Keratinocyte (primary cell): ENCODE measurements around the gene RNLS. TPM values are rescaled to one million over a fixed set of nuclear protein-coding genes. Genes with fewer than 3 reads are reported as not detected.

ENCODE experiments used
- DNase-seq: peaks from one replicate; pipeline ENCODE4 v3.0.0-alpha.2; 2011; ENCODE audit warnings: low read depth, missing footprints, low spot score
- FAIRE-seq: peaks from 2 replicates; lab custom pipeline; 2011; peaks lifted over from hg19 to GRCh38; lab: Jason Lieb, UNC
- H2AFZ ChIP-seq: 2 replicates; pipeline ENCODE4 v1.6.0; 2012; ENCODE audit warnings: low read length, control low read depth, inconsistent platforms; ENCODE audit not compliant: control insufficient read depth
- H3K27ac ChIP-seq: 2 replicates; pipeline ENCODE4 v1.5.1; 2011; ENCODE audit warnings: low read length; ENCODE audit not compliant: control insufficient read depth, insufficient read depth
- H3K27me3 ChIP-seq: 3 replicates; pipeline ENCODE4 v1.6.0; 2011; ENCODE audit warnings: low read length; ENCODE audit not compliant: control insufficient read depth, insufficient read depth; ENCODE audit errors: extremely low read depth
- H3K36me3 ChIP-seq, 2 experiments: 2 replicates in 1 of 2; 3 replicates in 1 of 2; pipeline ENCODE4 v1.5.1; 2011; ENCODE audit warnings: low read length in 2 of 2, mild to moderate bottlenecking in 1 of 2; ENCODE audit not compliant: control insufficient read depth in 2 of 2, insufficient read depth in 2 of 2; ENCODE audit errors: extremely low read depth in 1 of 2
- H3K4me1 ChIP-seq: 3 replicates; pipeline ENCODE4 v1.5.1; 2011; ENCODE audit warnings: low read length; ENCODE audit not compliant: control insufficient read depth, insufficient read depth; ENCODE audit errors: extremely low read depth
- H3K4me2 ChIP-seq: 3 replicates; pipeline ENCODE4 v1.6.0; 2011; ENCODE audit warnings: low read depth, low read length; ENCODE audit not compliant: control insufficient read depth, insufficient read depth; ENCODE audit errors: extremely low read depth
- H3K4me3 ChIP-seq, 3 experiments: fragments of 200-600 bp in 1 of 3; sonication (generic) in 1 of 3; 2 replicates in 2 of 3; 3 replicates in 1 of 3; pipeline ENCODE4 v1.5.1; 2011 to 2016; ENCODE audit warnings: low read length in 3 of 3, mild to moderate bottlenecking in 3 of 3, control low read depth in 2 of 3, inconsistent platforms in 1 of 3, low read depth in 1 of 3, mixed read lengths in 1 of 3, mixed run types in 1 of 3, moderate library complexity in 1 of 3; ENCODE audit not compliant: control insufficient read depth in 2 of 3, insufficient read depth in 2 of 3; ENCODE audit errors: extremely low read depth in 1 of 3
- H3K79me2 ChIP-seq: 2 replicates; pipeline ENCODE4 v1.6.0; 2012; ENCODE audit warnings: low read length; ENCODE audit not compliant: control insufficient read depth, insufficient read depth
- H3K9ac ChIP-seq: 3 replicates; pipeline ENCODE4 v1.6.0; 2011; ENCODE audit warnings: low read length; ENCODE audit not compliant: control insufficient read depth, insufficient read depth; ENCODE audit errors: extremely low read depth
- H3K9me1 ChIP-seq: 3 replicates; pipeline ENCODE4 v1.6.0; 2011; ENCODE audit warnings: low read length; ENCODE audit not compliant: control insufficient read depth, insufficient read depth; ENCODE audit errors: extremely low read depth
- H3K9me3 ChIP-seq: 2 replicates; pipeline ENCODE4 v1.5.1; 2012; ENCODE audit warnings: low read depth, low read length; ENCODE audit not compliant: control insufficient read depth
- H4K20me1 ChIP-seq: 3 replicates; pipeline ENCODE4 v1.6.0; 2011; ENCODE audit warnings: low read length; ENCODE audit not compliant: control insufficient read depth, insufficient read depth; ENCODE audit errors: extremely low read depth
- CTCF ChIP-seq, 3 experiments: IDR thresholded peaks in 1 of 3; conservative IDR thresholded peaks in 1 of 3; optimal IDR thresholded peaks in 1 of 3; 2 replicates in 2 of 3; 3 replicates in 1 of 3; pipeline versions ENCODE3 to v1.5.1; 2011; ENCODE audit warnings: low read length in 3 of 3, mild to moderate bottlenecking in 3 of 3, moderate library complexity in 2 of 3, control low read depth in 1 of 3, inconsistent platforms in 1 of 3; ENCODE audit not compliant: insufficient read depth in 2 of 3; ENCODE audit errors: extremely low read depth in 1 of 3
- EZH2 ChIP-seq: IDR thresholded peaks from one replicate; pipeline ENCODE4 v1.6.1; 2012; ENCODE audit warnings: inconsistent platforms, mild to moderate bottlenecking, low read length, moderate library complexity
- dilution Hi-C: fragments of 300-500 bp; cut with MboI; formaldehyde crosslinking; loops from one replicate; pipeline ENCODE4 v1.7.0; 2020; ENCODE audit warnings: low sequenced_read_pairs; ENCODE audit not compliant: extremely low pct_ligation_motif_present
- polyA plus RNA-seq, 5 experiments: library from polyadenylated mRNA; depleted of rRNA in 3 of 5; stranded (reverse) in 3 of 5; stranded (forward) in 1 of 5; unstranded in 1 of 5; fragments of >200 nt; gene quantifications; 1 replicate in 1 of 5; 2 replicates in 3 of 5; 3 replicates in 1 of 5; pipeline versions ENCODE4 v1.2.1 to v1.2.3, GENCODE V29; 2011 to 2012; ENCODE audit warnings: missing spikeins in 2 of 5, low read depth in 1 of 5, low replicate concordance in 1 of 5

The RNLS gene
- polyA plus RNA-seq, 1 donor (not counting 4 experiments of a cell fraction or from before 2014, with no cell fraction given), result 6.8 TPM

- H3K4me1 ChIP-seq, result no peaks in the 10 kb centered on the region
- no peaks in the 10 kb centered on the region for H3K36me3 ChIP-seq
- H3K9me3 ChIP-seq, result no peaks in the 10 kb centered on the region
- no peak overlapping the region for H3K4me2 ChIP-seq
- TF ChIP-seq CTCF (optimal IDR thresholded peaks at IDR 0.05 in 1 of 3, IDR thresholded peaks at IDR 0.05 in 1 of 3, conservative IDR thresholded peaks at IDR 0.05 in 1 of 3; ENCODE audit: extremely low read depth in 1 of 3, insufficient read depth in 2 of 3, low read length in 3 of 3) (no peak), EZH2 (no peak)
- no peaks in the 10 kb centered on the region for H4K20me1 ChIP-seq
- no peaks in the 10 kb centered on the region for H3K27me3 ChIP-seq
- FAIRE-seq, result no peak
- DNase-seq, result no peak
- no peak overlapping the region for H3K27ac ChIP-seq
- dilution Hi-C loops, result no loop called here
- H3K9ac ChIP-seq, result no peak overlapping the region
- no peaks in the 10 kb centered on the region for H3K9me1 ChIP-seq
- H2AFZ ChIP-seq, result no peak overlapping the region
- H3K4me3 ChIP-seq, result no peak overlapping the region
- no peaks in the 10 kb centered on the region for H3K79me2 ChIP-seq
These were observed 252.9 kb downstream of the RNLS start for GRCh38 chr10:88330174-88330573.

- no peaks in the 10 kb centered on the region for H3K9me1 ChIP-seq
These were observed 260.6 kb downstream of the RNLS start for GRCh38 chr10:88322324-88323063.

More at GRCh38 chr10:88322324-88323063, 260.6 kb downstream of the RNLS start:
- Histone ChIP-seq H3K9ac (no peak overlapping the region), H4K20me1 (no peaks in the 10 kb centered on the region), H3K79me2 (no peaks in the 10 kb centered on the region), H3K36me3 (no peaks in the 10 kb centered on the region), H3K27me3 (peaks cover 3% of the 10 kb centered on the region), H3K4me1 (no peaks in the 10 kb centered on the region), H3K9me3 (peaks cover 4% of the 10 kb centered on the region), H3K27ac (no peak overlapping the region), H3K4me3 (no peak overlapping the region), H3K4me2 (no peak overlapping the region), H2AFZ (no peak overlapping the region)
- FAIRE-seq, result no peak
- TF ChIP-seq EZH2, result no peak
- TF ChIP-seq CTCF (optimal IDR thresholded peaks at IDR 0.05 in 1 of 3, IDR thresholded peaks at IDR 0.05 in 1 of 3, conservative IDR thresholded peaks at IDR 0.05 in 1 of 3; ENCODE audit: extremely low read depth in 1 of 3, insufficient read depth in 2 of 3, low read length in 3 of 3), result no peak
- dilution Hi-C loops, result no loop called here
- no peak for DNase-seq
